Measurements from ENCODE around the gene SNORC. TPM values are rescaled to one million over a fixed set of nuclear protein-coding genes. Genes with fewer than 3 reads are reported as not detected.

Gene SNORC
- total and polyA plus RNA-seq, 10 of the 15 experiments (the other 5 are each of a cell fraction or from before 2014, with no cell fraction given): 0.04 to 0.74 (median 0.45) TPM; not detected in 4

- no peak overlapping the region for H3K4me2 ChIP-seq (ENCODE audit: control insufficient read depth, insufficient read depth)
- RAD21 ChIA-PET (ENCODE audit: unreplicated experiment): no interaction called here
- TF ChIP-seq POU2F2 (IDR thresholded peaks at IDR 0.05; ENCODE audit: borderline replicate concordance, low read depth, low read length) (no peak), BACH1 (IDR thresholded peaks at IDR 0.05; ENCODE audit: borderline replicate concordance) (no peak), MEF2B (IDR thresholded peaks at IDR 0.05; ENCODE audit: partially characterized antibody, poor library complexity, severe bottlenecking) (no peak), KDM1A (IDR thresholded peaks at IDR 0.05; ENCODE audit: borderline replicate concordance) (no peak), IKZF1 (conservative IDR thresholded peaks at IDR 0.05) (no peak), NFYA (IDR thresholded peaks at IDR 0.05; ENCODE audit: borderline replicate concordance, low read depth, low read length) (no peak), ZNF207 (IDR thresholded peaks at IDR 0.05; ENCODE audit: borderline replicate concordance) (no peak), EGR1 (IDR thresholded peaks at IDR 0.05; ENCODE audit: borderline replicate concordance in 1 of 2, low read depth in 2 of 2, low read length in 2 of 2) (no peak), SIN3A (IDR thresholded peaks at IDR 0.05; ENCODE audit: low read depth, low read length) (no peak), MTA3 (IDR thresholded peaks at IDR 0.05; ENCODE audit: borderline replicate concordance, low read length) (no peak)
- no peak for FAIRE-seq
- intact Hi-C loops (cut with micrococcal nuclease; ENCODE audit: unreplicated experiment): no loop called here
- CTCF ChIA-PET: no interaction called here
- H3K9me3 ChIP-seq (replicated peaks; ENCODE audit: control insufficient read depth, insufficient read depth, low read length): peaks cover 2% of the 10 kb centered on the region; the same call in 2 of the 3 replicates
- no peak overlapping the region for H3K27ac ChIP-seq (ENCODE audit: control insufficient read depth, insufficient read depth)
- POLR2A ChIA-PET: no interaction called here
- H3K36me3 ChIP-seq (ENCODE audit: control insufficient read depth in 2 of 2, insufficient read depth in 2 of 2, low read length in 1 of 2): no peaks in the 10 kb centered on the region
- no peaks in the 10 kb centered on the region for H4K20me1 ChIP-seq (ENCODE audit: control insufficient read depth, insufficient read depth)
- no TSS peak for BruUV-seq (replicated peaks)
- H2AFZ ChIP-seq (ENCODE audit: control insufficient read depth, low read depth, low read length): no peak overlapping the region
- ATAC-seq: no peak
- H3K79me2 ChIP-seq (ENCODE audit: control insufficient read depth, insufficient read depth, low read length): no peaks in the 10 kb centered on the region
- DNase-seq (ENCODE audit: low read depth, low spot score): no peak
- no peak overlapping the region for H3K4me3 ChIP-seq
- no peak overlapping the region for H3K9ac ChIP-seq (ENCODE audit: control insufficient read depth, insufficient read depth, low read length)
- 50% methylated on average over 6 of the region's 6 CpGs for WGBS (ENCODE audit: insufficient coverage, insufficient replicate concordance, low lambda C conversion rate, missing lambda C conversion rate)
- in situ Hi-C loops (cut with MboI): no loop called here
- no peaks in the 10 kb centered on the region for H3K4me1 ChIP-seq (ENCODE audit: control insufficient read depth, insufficient read depth, low read length)
- H3K27me3 ChIP-seq (replicated peaks in 1 of 2; ENCODE audit: control insufficient read depth in 2 of 2, insufficient read depth in 2 of 2, low read length in 1 of 2): no peaks in the 10 kb centered on the region
- SMC1A ChIA-PET (ENCODE audit: uncharacterized antibody, unreplicated experiment): interaction anchor here (0.6 kb wide), 1 partner anchor 788 kb away, joined by 4 read pairs; no protein-coding TSS in a partner anchor
Measured at GRCh38 chr2:232908695-232909094, 38.6 kb downstream of the SNORC start.

Measured in GM12878 (cell line).